HEK293 (cell line): ENCODE results near the gene GDAP1L1.

Experiments
- CTCF ChIP-seq: fragments of 450-650 bp; formaldehyde crosslinking; IDR thresholded peaks from 2 replicates; pipeline ENCODE4 v1.5.1; 2016; ENCODE audit warnings: missing biosample characterization, missing genetic modification characterization
- PRDM10 ChIP-seq: fragments of 450-650 bp; formaldehyde crosslinking; IDR thresholded peaks from 2 replicates; pipeline ENCODE4 v1.5.1; 2016; ENCODE audit warnings: missing biosample characterization, missing genetic modification characterization
- REST ChIP-seq: fragments of 450-650 bp; formaldehyde crosslinking; IDR thresholded peaks from 2 replicates; pipeline ENCODE4 v1.5.1; 2016; ENCODE audit warnings: missing biosample characterization, missing genetic modification characterization
- SP2 ChIP-seq: fragments of 450-650 bp; formaldehyde crosslinking; IDR thresholded peaks from 2 replicates; pipeline ENCODE4 v1.5.1; 2016; ENCODE audit warnings: missing biosample characterization, missing genetic modification characterization
- YY1 ChIP-seq: fragments of 450-650 bp; formaldehyde crosslinking; IDR thresholded peaks from 2 replicates; pipeline ENCODE4 v1.5.1; 2018; ENCODE audit warnings: missing biosample characterization, missing genetic modification characterization
- ZBTB7A ChIP-seq: fragments of 450-650 bp; formaldehyde crosslinking; IDR thresholded peaks from 2 replicates; pipeline ENCODE4 v1.5.1; 2016; ENCODE audit warnings: low read depth, missing biosample characterization, missing genetic modification characterization
- ZBTB8A ChIP-seq: fragments of 450-650 bp; formaldehyde crosslinking; IDR thresholded peaks from 2 replicates; pipeline ENCODE4 v1.5.1; 2016; ENCODE audit warnings: missing biosample characterization, missing genetic modification characterization
- ZNF10 ChIP-seq: fragments of 450-650 bp; formaldehyde crosslinking; IDR thresholded peaks from 2 replicates; pipeline ENCODE4 v1.5.1; 2017; ENCODE audit warnings: missing biosample characterization, missing genetic modification characterization
- ZNF335 ChIP-seq: fragments of 450-650 bp; formaldehyde crosslinking; conservative IDR thresholded peaks from 2 replicates; pipeline ENCODE4 v1.5.1; 2016; ENCODE audit warnings: missing biosample characterization, missing genetic modification characterization
- ZNF449 ChIP-seq: fragments of 450-650 bp; formaldehyde crosslinking; IDR thresholded peaks from 2 replicates; pipeline ENCODE4 v1.5.1; 2017; ENCODE audit warnings: missing biosample characterization, mild to moderate bottlenecking, missing genetic modification characterization, moderate library complexity
- ZNF549 ChIP-seq: fragments of 450-650 bp; IDR thresholded peaks from 2 replicates; pipeline ENCODE4 v1.5.1; 2018; ENCODE audit warnings: missing biosample characterization, missing genetic modification characterization, mild to moderate bottlenecking, inconsistent platforms, moderate library complexity
- ZSCAN5A ChIP-seq: fragments of 450-650 bp; formaldehyde crosslinking; IDR thresholded peaks from 2 replicates; pipeline ENCODE4 v1.5.1; 2016; ENCODE audit warnings: missing biosample characterization, missing genetic modification characterization
- TF ChIP-seq, protein P1 (sequence below): fragments of 450-650 bp; formaldehyde crosslinking; IDR thresholded peaks from 2 replicates; pipeline ENCODE4 v1.5.1; 2016; ENCODE audit warnings: missing biosample characterization, missing genetic modification characterization, low read depth
- TF ChIP-seq, protein P2 (sequence below): fragments of 450-650 bp; formaldehyde crosslinking; IDR thresholded peaks from 2 replicates; pipeline ENCODE4; 2016; ENCODE audit warnings: missing biosample characterization, missing genetic modification characterization

DNA sequence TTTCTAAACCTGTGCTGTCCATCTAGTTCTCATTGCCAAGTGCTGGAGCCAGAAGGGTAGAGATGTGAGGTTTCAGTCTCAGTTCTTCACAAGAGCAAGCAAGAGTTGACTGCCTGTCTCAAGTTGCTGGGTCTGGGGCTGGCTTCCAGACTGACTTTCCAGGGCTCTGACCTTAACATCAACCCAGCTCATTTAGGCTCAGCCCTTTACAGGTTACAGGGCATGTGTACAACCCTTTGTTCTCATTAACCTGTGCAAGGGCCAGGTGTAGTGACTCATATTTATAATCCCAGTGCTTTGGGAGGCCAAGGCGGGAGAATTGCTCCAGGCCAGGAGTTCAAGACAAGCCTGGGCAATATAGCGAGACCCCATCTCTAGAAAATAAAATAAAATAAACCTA lies 33.3 kb downstream of the GDAP1L1 start:
- TF ChIP-seq ZNF549 (tag by site-specific recombination) (no peak), ZBTB8A (tag by site-specific recombination) (no peak), ZBTB7A (tag by site-specific recombination) (no peak), CTCF (tag by site-specific recombination) (no peak), ZNF335 (tag by site-specific recombination) (no peak), SP2 (tag by site-specific recombination) (no peak), YY1 (no peak), ZSCAN5A (tag by site-specific recombination) (no peak), PRDM10 (tag by site-specific recombination) (no peak), ZNF449 (no peak), ZNF10 (no peak), REST (no peak)
- TF ChIP-seq, protein P1, sequence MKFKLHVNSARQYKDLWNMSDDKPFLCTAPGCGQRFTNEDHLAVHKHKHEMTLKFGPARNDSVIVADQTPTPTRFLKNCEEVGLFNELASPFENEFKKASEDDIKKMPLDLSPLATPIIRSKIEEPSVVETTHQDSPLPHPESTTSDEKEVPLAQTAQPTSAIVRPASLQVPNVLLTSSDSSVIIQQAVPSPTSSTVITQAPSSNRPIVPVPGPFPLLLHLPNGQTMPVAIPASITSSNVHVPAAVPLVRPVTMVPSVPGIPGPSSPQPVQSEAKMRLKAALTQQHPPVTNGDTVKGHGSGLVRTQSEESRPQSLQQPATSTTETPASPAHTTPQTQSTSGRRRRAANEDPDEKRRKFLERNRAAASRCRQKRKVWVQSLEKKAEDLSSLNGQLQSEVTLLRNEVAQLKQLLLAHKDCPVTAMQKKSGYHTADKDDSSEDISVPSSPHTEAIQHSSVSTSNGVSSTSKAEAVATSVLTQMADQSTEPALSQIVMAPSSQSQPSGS, result no peak
- TF ChIP-seq, protein P2, sequence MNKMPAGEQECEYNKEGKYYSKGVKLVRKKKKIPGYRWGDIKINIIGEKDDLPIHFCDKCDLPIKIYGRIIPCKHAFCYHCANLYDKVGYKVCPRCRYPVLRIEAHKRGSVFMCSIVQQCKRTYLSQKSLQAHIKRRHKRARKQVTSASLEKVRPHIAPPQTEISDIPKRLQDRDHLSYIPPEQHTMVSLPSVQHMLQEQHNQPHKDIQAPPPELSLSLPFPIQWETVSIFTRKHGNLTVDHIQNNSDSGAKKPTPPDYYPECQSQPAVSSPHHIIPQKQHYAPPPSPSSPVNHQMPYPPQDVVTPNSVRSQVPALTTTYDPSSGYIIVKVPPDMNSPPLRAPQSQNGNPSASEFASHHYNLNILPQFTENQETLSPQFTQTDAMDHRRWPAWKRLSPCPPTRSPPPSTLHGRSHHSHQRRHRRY (tag by site-specific recombination), result no peak
